Erythroblast (primary cell): ENCODE data around the gene HSP90B1.

Experiments used
- GATA1 ChIP-seq: IDR thresholded peaks from 2 replicates; pipeline ENCODE4 v1.6.1; 2011; ENCODE audit warnings: low read depth, mild to moderate bottlenecking, control low read depth, low read length, moderate library complexity
- POLR2A ChIP-seq: IDR thresholded peaks from 2 replicates; pipeline ENCODE4 v1.6.1; 2011; ENCODE audit warnings: mild to moderate bottlenecking, low read length

GRCh38 chr12:103948746-103949406 lies 18.7 kb downstream of the HSP90B1 start:
- TF ChIP-seq POLR2A = no peak
- no peak for TF ChIP-seq GATA1
